ENCODE measurements around the gene KRR1.
"Not testable (repeated sequence)": the region's sequence is repeated elsewhere in the genome, so short reads cannot be mapped to it uniquely, and the experiment has no call there.

The KRR1 gene

GRCh38 chr12:75522124-75522523, 10.7 kb upstream of the KRR1 start:
- not testable (repeated sequence) for DNase-seq

DNA sequence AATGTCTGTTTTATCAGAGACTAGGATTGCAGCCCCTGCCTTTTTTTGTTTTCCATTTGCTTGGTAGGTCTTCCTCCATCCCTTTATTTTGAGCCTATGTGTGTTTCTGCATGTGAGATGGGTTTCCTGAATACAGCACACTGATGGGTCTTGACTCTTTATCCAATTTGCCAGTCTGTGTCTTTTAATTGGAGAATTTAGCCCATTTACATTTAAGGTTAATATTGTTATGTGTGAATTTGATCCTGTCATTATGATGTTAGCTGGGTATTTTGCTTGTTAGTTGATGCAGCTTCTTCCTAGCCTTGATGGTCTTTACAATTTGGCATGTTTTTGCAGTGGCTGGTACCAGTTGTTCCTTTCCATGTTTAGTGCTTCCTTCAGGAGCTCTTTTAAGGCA, 9.8 kb upstream of the KRR1 start:
- not testable (repeated sequence) for DNase-seq

GRCh38 chr12:75509621-75510020, 1.8 kb downstream of the KRR1 start:
- DNase-seq = no peak

DNA sequence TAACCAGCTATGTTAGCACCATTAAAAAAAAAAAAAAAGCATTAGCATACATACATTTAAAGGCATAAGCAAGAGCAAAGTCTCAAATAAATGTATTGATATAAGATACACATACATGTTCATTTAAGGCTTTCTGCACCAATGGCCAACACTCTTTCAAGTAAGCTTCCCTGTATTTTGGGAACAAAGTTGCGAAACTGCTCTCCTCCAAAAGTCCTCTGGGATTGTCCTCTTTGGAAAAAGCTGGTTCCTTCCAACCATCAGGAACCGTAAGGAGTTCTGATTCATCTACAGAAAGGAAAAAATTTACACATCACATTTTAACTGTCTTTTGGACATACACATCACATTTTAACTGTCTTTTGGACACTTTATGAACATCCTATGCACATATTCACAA, 3.2 kb downstream of the KRR1 start:
- no peak for DNase-seq

DNA sequence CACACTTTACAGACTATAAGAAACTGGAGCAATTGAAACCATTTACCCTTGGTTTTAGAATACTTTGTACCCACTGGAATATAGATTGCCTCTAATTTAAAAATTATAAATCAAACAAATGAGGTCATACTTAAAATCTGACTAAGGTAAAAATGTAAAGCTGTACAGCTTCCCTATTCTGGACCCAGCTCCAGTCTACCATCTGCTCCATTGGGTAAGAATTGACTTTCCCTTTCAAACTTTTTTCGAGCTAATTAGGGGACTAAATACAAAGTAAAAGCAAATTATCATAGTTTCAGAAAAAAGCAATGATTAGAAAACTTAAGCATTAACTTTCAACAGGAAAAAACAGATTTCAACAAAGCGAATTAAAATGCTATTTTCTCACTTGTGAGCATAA, 4.3 kb downstream of the KRR1 start:
- DNase-seq = no peak

GRCh38 chr12:75505706-75506312, 5.6 kb downstream of the KRR1 start:
- DNase-seq = no peak

- DNase-seq = no peak
Observed at GRCh38 chr12:75503866-75504265, 7.5 kb downstream of the KRR1 start.

- DNase-seq = no peak
Observed at GRCh38 chr12:75503459-75503858, 8.0 kb downstream of the KRR1 start.

DNA sequence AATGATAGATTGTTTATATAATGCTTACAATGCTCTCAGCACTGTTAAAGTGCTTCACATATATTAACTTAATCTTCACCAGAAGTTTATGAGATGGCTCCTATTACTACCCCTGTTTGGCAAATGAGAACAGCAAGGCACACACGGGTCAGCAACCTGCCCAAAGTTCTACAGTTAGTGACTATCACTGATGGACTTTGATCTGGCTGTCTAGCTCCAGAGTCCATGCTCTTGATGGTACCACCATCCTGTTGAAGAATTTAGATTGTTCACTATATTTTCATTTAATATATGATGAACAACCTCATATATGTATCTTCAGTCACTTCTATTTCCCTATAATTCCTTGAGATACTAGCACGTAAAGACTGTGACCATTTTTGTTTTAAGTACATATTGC, 20.2 kb downstream of the KRR1 start:
- DNase-seq = no peak

GRCh38 chr12:75489613-75490210, 21.7 kb downstream of the KRR1 start:
- no peak for DNase-seq

- no peak for DNase-seq
Observed at GRCh38 chr12:75489187-75489586, 22.2 kb downstream of the KRR1 start.

DNA sequence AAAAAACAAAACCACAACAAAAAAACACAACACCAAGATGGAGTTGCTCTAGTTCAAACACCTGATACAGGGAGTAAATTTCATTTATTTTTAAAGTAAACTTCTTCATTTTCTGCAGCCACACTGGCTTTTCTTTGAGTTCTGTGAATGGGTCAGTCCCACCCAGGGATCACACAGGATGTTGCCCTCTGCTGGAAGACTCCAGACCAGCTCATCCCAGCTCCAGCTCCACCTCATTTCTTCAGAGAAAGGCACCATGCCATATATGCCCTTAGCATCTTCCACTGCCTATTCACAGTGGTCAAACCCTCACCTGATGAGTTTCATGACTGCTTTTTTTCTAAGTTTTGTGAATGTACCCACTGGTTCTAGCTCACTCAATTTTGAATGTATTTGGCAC, 22.9 kb downstream of the KRR1 start:
- DNase-seq = no peak

- no peak for DNase-seq
Observed at GRCh38 chr12:75487308-75487707, 24.1 kb downstream of the KRR1 start.

DNA sequence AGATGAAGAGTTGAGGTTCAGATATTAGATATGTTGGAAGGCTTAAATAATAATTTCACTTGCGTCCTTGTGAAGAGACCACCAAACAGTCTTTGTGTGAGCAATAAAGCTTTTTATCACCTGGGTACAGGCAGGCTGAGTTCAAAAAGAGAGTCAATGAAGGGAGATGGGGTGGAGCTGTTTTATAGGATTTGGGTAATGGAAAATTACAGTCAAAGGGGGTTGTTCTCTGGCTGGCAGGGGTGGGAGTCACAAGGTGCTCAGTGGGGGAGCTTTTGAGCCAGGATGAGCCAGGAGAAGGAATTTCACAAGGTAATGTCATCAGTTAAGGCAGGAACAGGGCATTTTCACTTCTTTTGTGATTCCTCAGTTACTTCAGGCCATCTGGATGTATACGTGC, 27.0 kb downstream of the KRR1 start:
- not testable (repeated sequence) for DNase-seq

- DNase-seq = no peak
Observed at GRCh38 chr12:75483431-75483830, 28.0 kb downstream of the KRR1 start.

- DNase-seq = no peak
Observed at GRCh38 chr12:75482646-75483045, 28.8 kb downstream of the KRR1 start.

DNA sequence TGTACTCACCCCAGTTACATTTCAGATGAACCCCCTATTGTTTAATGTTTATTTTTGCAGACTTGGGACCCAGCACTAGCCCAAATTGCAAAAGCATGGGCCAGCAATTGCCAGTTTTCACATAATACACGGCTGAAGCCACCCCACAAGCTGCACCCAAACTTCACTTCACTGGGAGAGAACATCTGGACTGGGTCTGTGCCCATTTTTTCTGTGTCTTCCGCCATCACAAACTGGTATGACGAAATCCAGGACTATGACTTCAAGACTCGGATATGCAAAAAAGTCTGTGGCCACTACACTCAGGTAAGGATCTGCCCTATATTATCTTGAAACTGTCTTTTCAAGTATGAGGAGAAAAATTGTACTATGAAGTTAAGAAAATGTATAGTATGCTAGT, 29.6 kb downstream of the KRR1 start:
- DNase-seq = no peak

DNA sequence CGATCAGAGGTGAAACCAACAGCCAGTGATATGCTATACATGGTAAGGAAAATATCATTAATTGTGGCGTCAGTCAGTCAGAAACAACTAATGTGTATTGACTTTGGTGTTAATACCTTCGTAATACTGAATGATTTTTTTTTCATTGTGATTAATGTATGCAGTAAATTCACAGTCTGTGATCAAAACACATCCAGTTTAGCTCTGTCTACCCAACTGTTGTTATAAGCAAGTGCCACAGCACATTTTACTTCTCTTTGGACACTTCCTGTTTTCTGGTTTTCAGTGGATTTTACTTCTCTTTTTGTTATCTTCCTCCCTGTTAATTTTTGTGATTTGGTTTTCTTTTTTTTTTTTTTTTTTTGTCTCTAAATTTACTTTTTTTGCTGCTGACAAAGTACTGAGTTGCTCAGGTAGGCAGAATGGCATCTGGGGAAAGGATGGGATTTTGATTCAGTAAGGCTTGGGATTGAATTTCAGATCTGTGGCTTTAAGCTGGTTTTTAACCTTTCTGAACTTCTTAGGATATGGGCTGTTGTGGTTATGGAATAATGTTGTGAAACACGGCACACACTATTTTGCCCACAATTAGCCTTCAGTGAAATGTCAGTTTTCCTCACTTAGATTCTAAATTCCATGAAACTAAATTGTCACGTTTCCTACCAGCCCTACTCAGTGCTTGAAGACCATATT, 30.2 kb downstream of the KRR1 start:
- DNase-seq = no peak

- no peak for DNase-seq
Observed at GRCh38 chr12:75480469-75480949, 30.9 kb downstream of the KRR1 start, which contains the start of gene GLIPR1. TSS of gene GLIPR1 (plus strand) at chr12:75480755. CDS start at chr12:75480881, 126 bp downstream.

GRCh38 chr12:75479963-75480461, 31.4 kb downstream of the KRR1 start:
- DNase-seq = no peak

DNA sequence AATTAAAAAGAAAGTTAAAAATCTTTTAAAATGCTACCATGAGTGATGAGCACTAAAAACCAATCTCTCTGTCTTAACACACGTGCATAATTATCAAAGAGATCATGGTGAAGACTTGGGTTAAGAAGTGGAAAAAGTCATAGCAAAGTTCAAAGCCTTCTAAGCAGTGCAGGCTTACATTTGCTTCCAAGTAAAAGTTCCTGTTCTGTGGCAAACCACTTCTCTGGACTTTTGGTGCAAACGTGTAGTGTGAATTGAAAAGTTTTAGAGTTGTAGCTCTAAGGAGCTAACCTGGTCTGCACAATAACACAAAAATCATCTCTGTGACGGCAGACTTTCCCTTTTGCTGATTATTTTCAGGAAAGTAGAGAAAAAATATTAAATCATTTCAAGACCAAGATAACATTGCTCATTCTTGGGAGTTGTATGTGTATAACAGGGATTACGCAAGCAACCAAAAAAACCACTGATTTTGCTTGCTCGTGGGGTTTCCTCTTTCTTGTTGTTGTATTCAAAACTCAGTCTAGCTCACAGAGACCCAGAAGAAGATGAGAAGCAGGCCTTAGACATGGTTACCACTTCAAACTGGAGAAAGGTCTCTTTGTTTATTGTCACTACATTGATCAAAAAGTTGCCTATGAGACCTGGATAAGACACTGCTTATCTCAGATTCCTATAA, 33.2 kb downstream of the KRR1 start:
- DNase-seq = no peak

- no peak for DNase-seq
Observed at GRCh38 chr12:75477137-75477536, 34.3 kb downstream of the KRR1 start.

- DNase-seq = no peak
Observed at GRCh38 chr12:75476071-75476470, 35.3 kb downstream of the KRR1 start.

- DNase-seq = no peak
Observed at GRCh38 chr12:75474116-75474515, 37.3 kb downstream of the KRR1 start.
